DMS 273 treated with DMSO at 0.1 percent for 48 hours (cell line): Measurements from ENCODE around the gene MPL.
"Not testable (repeated sequence)": the region's sequence is repeated elsewhere in the genome, so short reads cannot be mapped to it uniquely, and the experiment has no call there.

Experiments
- DNase-seq: peaks from one replicate; lab custom pipeline; 2025; lab: John Stamatoyannopoulos, UW

The MPL gene

DNA sequence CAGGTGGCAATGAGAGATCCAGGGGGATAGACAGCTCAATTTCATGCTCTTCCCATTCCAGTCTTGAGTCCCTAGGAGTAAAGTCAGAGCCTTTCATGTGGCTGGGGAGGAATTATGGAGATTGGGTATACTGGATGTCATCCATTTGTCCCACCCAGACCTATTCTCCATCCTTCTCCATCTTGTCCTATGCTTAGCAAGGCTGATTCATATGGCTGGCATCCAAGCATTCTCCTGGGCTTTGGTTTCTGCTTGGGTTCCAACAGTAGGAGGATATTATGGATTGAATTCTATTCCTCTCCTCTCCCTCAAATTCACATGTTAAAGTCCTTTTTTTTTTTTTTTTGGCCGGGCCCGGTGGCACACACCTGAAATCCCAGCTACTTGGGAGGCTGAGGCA, 17.3 kb downstream of the MPL start:
- no peak for DNase-seq

DNA sequence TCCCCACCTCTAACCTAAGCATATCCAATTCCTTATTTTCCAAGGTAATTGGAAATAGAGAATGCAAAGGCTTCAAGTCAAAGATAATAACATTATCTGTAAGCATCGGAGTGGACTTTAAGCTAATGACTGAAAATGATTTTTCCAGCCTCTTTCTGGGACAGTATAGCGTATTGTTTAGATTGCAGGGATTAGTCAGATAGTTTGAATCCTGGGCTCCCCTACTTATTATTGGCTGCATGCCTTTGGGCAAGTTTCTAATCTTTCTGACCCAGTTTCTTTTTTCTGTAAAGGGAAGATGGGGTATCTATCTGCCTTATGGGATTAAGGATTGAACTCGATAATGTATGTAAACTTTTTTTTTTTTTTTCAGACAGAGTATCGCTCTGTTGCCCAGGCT, 19.6 kb downstream of the MPL start:
- no peak for DNase-seq

DNA sequence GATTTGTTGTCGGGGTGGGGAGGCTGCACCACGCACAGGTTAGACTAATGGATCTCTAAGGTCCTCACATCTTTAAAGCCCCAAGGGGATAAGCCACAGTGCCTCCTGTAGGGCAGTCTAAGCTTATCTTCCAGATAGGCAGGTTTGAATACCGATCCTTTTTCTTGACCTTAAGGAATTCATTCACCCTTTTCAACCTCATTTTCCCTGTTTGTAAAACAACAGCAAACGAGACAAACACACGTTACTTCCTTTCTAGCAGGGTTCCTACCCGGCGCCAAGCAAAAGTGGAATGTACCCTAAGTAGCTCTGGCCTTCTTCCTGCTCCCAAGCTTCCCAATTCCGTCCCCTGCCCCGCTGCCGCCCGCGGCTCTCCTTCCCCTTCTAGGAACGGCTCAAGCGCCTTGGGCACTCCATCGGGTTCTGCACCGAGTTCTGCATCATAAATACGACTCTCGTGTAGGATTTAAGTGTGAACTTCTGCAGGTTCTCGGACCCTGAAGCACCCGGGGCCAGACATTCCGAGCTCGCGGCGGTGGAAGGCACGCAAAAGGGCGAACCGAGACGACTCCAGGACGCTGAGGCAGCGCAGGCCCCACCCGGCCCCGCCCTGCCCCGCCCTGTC, 20.6 kb downstream of the MPL start:
- DNase-seq: peak; percentile 19

DNA sequence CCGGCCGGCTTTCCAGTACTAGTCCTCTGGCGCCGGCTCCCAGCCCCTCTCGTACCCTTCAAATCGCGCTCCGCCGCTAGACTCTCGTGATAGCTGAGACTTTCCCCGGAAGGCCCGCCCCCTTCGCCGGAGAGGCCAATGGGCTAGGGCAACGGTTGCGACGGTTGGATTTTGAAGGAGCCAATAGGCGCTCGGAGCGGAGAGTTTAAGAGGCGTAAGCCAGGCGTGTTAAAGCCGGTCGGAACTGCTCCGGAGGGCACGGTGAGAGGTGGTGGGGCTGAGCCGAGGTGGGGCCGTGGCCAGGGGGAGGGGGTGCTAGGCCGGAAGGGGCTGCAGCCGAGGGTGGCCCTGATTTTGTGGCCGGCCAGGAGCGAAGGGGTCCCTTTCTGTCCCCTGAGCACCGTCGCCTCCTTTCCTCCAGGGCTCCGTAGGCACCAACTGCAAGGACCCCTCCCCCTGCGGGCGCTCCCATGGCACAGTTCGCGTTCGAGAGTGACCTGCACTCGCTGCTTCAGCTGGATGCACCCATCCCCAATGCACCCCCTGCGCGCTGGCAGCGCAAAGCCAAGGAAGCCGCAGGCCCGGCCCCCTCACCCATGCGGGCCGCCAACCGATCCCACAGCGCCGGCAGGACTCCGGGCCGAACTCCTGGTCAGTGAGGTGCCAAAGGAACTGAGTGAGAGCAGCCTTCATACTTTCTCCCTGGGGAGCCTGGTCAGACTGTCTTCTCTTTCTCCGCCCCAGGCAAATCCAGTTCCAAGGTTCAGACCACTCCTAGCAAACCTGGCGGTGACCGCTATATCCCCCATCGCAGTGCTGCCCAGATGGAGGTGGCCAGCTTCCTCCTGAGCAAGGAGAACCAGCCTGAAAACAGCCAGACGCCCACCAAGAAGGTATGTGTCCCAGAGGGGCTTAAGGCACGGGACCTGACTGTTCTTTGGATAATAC, 21.4 kb downstream of the MPL start, which contains the start of gene CDC20:
Gene CDC20 (plus strand): TSS at position 236 of the 948 bp plus-strand sequence. CDS start 235 bp downstream, at position 471.
- peak; percentile 95 for DNase-seq

DNA sequence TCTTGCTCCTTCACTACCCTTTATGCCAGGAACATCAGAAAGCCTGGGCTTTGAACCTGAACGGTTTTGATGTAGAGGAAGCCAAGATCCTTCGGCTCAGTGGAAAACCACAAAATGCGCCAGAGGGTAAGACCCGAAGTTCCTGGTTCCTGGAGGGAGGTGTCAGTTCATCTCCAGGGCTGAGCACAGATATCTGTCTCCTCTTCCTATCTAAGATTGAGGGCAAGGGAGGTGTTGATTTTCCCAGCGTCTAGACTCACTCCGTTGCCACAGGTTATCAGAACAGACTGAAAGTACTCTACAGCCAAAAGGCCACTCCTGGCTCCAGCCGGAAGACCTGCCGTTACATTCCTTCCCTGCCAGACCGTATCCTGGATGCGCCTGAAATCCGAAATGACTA, 22.1 kb downstream of the MPL start:
- DNase-seq: no peak

DNA sequence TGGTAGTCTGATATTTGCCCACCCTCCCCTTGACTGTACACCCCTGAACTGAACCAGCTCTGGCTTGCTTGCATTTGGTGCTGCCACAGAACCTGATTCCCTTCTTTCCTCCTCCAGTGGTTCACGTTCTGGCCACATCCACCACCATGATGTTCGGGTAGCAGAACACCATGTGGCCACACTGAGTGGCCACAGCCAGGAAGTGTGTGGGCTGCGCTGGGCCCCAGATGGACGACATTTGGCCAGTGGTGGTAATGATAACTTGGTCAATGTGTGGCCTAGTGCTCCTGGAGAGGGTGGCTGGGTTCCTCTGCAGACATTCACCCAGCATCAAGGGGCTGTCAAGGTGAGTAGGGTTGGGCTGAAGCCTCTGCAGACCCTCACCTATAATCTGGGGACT, 23.0 kb downstream of the MPL start:
- DNase-seq: no peak

DNA sequence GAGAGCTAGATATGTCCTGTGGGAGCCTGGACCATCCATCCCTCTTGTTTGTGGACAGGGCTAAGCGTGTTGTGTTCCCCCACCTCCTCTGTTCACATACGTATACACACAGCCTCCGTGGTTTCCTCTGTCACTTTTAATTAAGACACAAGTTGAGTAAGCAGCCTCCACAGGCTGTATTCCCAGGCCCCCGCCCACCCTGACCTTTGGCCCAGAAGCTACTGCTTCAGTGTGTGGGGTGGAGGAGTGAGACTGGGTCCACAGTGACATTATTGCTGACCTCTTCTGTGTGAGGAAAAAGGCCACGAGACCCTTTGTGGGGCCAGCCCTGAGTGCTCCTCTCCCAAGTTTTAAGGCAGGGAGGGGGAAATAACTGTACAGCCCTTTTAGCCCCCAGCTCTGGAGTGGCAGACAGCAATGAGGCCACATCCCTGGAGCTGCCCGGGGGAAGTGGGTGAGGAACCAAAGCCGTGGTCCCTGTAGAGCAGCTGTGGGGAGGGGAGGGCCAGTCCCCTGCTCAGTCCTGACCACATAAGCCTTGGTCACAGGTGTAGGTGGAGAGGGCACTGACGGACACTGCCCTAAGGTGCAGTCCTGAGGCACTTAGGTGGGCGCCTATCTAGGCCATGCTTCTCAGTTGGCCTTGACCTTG, 25.8 kb downstream of the MPL start:
- DNase-seq: no peak

DNA sequence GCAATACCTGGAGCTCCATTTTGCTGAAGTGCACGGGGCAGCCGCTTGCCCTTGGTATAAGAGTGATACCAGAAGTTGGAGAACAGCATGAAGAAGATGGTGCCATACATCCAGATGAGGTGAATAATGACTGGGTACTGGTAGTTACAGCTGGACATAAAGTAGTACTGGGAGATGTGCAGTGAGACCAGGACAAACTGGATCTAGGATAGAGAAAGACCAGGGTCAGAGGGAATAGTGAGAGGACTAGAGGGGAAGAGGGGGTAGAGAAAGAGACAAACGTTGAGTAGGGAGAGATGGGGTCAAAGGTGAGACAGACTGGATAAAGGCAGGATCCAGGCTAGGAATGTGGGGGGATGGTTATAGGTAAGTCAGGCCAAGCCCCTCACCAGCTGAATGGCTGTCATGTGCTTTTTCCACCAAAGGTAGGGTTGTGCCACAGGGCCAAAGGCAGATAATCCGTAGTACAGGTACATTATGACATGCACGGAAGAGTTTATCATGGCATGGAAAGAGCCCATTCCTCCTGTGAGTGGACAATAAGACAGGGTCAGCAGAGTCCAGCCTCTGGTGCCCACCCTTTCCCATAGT, 26.4 kb downstream of the MPL start:
- DNase-seq: no peak

DNA sequence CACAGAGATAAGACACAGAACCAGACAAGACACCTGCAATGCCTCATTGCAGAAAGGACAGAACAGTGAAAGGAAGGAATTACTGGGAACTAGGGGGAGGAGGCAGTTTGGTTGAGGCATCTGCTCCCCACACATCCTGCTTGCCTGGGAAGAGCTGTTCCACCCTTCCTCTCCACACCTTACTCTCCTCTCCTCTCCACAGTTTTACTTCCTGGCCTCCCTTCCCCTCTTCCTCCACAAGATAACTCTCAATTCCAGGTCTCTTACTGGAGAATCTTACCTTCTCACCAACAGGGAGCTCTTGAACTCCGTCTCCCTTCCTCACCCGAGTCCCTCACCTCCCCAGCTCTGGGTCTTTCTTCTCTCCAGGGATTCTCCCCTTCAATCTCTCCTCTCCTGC, 28.1 kb downstream of the MPL start:
- no peak for DNase-seq

DNA sequence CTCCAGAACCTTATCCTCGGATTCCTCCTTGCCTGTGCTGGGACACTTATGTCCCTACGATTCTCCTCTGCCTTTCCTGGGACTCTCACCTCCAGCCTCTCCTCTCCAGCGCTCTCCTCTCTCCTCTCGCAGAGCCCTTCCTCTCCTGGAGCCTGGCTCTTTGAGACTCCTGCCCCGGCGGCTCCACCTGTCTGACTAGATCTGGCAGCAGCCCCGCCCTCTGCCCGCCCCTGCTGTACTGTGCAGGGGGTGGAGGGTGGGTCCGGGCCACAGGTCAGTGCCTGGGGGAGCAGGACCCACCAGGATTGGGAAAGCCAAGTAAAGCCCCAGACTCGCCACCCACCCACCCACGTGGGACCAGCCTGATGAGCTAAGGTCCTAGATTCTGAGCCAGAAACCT, 28.6 kb downstream of the MPL start:
- no peak for DNase-seq

DNA sequence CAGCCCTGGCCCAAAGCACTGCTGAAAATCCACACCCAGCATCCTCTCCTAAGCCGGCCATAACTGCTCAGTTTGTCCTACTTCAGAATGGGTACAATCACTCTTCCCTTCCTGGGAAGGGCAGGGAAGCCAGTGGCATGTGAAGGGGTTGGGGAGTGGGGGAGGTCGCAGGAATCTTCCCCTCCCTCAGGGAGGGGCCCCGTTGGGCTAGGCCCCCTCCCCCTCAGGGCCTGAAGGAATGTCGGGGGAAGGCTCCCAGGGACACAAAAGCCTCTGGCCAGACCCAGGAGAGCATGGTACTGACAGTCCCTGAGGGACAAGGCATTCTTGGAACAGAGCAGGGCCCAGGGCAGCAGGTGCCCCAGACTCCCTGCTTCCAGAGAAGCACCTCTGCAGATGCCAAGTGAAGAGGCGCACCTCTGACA, 29.0 kb downstream of the MPL start:
- DNase-seq: no peak

DNA sequence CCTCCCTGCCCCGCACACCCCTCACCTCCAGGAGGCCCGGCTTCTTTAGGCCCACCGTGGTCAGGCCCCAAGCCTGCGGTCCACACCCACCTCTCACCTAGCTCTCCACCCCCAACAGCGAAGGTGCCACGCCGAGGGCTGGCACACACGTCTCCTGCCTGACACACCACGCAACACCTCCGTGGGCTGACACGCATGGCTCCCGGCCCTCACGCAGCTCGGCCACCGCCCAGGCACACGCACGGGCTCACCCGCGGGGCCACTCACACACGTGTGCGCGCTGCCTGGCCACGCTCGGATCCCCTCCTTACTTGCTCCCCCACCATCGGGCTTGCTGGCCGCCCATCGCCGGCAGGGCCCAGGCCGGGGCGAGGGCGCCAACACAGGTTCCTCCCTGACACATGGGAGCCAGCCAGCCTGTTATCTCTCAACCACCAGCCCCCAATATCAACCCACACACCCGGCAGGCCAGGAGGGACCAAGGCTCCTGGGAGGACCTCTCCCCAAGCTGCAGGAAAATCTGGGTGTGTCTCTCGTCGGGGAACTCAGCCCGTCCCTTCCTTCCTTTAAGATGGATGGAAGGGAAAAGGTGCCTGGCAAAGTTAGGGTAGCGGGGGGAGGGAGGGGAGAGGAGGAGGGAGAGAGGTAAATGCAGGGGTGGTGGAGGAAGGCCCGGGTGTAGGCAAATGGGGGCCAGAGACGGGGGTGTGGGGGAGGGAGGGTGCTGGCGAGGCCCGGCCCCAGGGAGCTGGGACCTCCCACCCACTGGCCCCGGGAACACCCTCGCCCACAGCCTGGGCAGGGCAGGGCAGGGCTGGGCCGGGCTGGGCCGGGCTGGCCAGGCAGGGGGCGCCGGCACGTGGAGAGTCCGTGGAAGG, 29.6 kb downstream of the MPL start:
- no peak for DNase-seq

DNA sequence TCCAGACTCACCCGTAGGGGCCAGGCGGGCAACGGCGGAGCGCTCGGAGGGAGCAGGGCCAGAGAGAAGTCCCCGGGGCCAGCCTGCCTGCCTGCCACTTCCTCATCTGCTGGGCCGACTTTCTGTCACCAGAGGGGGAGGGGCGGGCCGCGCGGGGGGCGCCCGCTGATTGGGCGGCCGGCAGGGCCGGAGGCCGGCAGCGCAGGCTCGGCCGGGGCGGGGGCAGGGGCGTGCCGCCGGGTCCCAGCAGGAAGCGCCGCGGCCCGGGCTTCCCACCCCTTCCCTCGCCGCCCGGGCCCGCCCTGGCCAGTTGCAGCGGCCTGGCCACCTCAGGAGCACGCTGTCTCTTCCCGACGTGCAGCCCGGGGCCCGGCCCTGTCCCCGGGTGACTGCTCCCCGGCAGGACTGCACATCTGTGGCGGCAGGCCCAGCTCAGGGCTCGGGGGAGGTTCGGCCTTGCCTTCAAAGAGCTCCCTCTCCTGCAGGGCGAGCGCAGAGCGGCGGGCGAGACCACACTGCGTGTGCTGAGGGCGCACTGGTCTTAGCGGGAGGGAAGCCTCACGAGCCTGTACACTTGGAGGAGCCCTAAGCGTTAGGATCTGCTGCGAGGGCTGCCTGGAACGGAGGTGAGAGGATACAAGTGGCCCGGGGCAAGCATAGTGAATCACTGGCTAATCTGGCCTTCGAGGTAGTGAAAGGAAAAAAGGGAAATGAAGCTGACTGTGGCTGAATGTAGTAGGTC, 30.5 kb downstream of the MPL start, which contains the start of gene ELOVL1:
Gene ELOVL1 (minus strand): TSS at position 108 of the 742 bp plus-strand sequence. CDS start 2,402 bp downstream, outside the sequence.
- peak; percentile 54 for DNase-seq

DNA sequence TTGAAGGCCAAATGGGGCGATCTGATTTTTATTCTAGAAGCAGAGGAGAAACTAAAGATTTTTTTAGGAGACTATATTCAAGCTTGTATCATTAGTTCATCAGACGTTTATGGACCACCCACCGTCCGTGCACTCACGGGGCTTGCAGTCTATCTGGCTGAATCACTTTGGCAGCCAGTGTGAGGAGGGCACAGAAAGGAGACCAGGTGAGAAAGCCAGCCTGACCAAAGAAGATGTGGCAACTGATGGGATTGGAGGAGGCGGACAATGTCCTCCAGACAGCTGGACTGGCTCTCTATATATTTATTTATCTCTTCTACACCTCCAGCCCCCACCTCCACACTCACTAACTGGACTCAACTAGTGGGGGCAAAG, 31.0 kb downstream of the MPL start:
- no peak for DNase-seq

DNA sequence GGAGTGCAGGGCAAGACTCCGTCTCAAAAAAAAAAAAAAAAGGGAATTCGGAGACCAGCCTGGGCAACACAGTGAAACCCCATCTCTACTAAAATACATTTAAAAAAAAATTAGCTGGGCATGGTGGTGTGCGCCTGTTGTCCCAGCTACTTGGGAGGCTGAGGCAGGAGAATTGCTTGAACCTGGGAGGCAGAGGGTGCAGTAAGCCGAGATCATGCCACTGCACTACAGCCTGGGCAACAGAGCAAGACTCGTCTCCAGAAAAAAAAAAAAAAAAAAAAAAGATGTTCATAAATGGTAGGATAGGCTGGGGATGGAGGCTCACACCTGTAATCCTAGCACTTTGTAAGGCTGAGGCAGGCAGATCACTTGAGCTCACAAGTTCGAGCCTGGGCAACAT, 32.2 kb downstream of the MPL start:
- DNase-seq: not testable (repeated sequence)

DNA sequence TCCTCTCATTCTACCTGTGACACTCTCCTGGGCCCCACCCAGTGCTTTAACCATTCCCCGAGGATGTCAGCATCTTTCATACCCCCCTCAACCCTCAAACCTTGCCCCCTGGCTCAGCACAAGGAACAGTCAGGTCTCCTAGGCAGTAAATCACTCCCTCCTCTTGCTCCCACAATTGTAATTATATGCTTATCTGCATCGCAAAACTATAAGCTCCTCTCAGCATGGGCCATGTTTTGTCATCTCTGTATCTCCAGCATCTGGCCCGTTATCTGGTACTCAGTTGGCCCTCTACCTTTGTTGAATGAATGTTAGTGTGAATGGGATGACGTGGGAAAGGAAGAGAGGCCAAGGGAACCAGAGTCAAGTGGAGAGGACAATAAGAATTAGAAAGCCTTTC, 32.9 kb downstream of the MPL start:
- no peak for DNase-seq

DNA sequence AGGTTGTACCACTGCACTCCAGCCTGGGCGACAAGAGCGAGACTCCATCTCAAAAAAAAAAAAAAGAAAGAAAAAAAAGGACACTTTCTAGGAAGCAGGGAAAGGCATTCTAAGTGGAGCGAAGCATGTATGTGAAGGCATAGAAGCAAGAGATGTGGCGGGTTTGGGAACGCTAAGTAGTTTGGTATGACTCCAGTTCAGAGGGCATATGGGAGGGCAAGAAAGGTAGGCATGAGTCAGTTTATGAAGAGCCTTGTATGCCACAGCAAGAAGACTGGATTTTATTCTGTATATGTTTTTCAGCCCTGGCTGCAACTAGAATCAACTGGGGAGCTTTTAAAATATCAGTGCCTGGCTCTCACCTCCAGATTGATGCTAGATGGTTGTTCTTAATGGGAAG, 34.6 kb downstream of the MPL start:
- no peak for DNase-seq

DNA sequence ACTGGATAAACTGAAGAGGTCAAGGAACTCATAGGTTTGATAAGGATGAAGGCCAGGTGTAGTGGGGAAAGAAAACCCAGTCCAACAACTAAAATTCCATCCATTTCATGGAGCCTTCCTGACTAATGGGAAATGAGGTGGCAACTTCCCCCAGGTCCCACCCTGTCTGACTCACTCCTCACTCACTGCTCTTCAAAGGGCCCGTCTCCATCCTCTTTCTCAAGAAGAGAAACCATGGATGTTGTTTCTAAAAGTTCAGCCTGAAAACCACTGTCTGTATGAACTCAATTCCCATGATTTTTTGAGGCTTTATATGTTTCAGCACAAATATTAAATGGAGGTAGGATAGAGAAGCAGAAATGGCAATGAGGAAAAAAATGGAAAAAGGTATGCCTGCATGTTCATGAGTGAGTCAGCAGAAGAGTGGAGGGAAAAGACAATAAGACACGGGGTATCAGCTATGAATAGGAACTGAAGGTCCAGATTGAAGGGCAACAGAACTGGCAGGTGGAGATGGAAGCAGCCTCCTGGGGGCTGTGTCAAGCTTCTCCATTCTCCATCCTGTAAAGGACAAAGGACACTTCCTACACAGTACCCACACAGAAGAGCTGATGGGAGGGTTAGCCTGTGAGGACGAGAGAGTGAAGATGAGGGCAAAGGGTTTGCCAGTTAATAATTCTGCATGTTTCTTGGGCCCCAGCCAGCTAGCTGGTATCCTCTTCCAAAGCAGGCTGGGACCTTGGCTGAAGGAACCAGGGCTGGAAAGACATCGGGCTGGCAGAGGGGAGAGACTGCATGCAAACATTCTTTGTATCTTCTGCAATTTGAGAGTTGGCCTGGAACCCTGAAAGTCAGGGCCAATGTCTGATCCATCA, 35.7 kb downstream of the MPL start:
- DNase-seq: no peak

DNA sequence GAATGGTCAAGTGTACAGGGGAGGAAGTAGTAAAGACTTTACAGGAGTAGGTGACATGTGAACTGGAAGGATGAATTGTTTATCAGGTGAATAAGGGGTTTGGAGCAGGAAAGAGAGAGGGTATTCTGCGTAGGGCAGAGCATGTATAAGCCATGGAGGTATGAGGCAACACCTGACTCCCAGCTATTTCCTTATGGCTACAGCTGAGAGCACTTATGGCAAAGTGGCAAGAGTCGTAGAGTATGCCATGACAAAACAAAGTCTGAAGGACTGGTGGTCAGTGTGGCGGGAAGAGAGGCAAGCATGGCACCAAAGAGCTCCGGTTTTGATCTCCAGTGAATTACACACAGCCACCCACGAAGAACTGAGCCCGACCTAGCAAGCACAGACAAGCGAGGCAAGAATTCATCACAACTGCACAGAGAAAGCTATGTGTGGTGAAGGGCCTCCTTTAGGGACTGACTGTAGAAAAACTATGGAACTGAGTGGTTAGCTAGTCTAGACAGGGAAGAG, 39.2 kb downstream of the MPL start:
- no peak for DNase-seq
